Measurements from ENCODE around the gene ADARB2.

Gene ADARB2

DNA sequence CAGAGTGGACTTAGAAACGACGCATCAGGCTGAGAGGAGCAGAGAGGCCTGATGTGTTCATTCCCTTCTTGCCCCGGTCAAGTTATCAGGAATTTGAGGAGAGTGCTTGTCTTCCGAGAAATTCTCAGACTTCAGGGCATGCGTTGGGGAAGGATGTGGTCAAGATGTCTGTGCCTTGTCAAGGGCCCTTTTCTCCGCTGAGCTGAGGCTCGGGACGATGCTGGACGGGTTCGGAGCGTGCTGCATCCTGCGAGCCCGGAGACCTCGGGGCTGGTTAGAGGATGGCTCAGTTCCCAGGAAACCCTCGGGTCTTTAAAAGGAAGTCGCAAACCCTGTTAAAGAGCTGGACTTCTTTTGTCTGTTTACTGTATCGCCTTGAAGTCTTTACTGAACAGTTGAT lies 325.4 kb downstream of the ADARB2 start:
- H3K27me3 ChIP-seq (ENCODE audit: insufficient read depth, low read depth) = no peaks in the 10 kb centered on the region
- no peaks in the 10 kb centered on the region for H4K20me1 ChIP-seq (ENCODE audit: insufficient read depth)
- TF ChIP-seq, protein P1, sequence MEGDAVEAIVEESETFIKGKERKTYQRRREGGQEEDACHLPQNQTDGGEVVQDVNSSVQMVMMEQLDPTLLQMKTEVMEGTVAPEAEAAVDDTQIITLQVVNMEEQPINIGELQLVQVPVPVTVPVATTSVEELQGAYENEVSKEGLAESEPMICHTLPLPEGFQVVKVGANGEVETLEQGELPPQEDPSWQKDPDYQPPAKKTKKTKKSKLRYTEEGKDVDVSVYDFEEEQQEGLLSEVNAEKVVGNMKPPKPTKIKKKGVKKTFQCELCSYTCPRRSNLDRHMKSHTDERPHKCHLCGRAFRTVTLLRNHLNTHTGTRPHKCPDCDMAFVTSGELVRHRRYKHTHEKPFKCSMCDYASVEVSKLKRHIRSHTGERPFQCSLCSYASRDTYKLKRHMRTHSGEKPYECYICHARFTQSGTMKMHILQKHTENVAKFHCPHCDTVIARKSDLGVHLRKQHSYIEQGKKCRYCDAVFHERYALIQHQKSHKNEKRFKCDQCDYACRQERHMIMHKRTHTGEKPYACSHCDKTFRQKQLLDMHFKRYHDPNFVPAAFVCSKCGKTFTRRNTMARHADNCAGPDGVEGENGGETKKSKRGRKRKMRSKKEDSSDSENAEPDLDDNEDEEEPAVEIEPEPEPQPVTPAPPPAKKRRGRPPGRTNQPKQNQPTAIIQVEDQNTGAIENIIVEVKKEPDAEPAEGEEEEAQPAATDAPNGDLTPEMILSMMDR (conservative IDR thresholded peaks at IDR 0.05; ENCODE audit: low read depth, low read length) = no peak
- H3K27ac ChIP-seq = no peak overlapping the region
- H3K79me2 ChIP-seq (ENCODE audit: insufficient read depth, low read depth) = no peaks in the 10 kb centered on the region
- no peak overlapping the region for H2AFZ ChIP-seq (ENCODE audit: low read depth)
- no peaks in the 10 kb centered on the region for H3K36me3 ChIP-seq (ENCODE audit: insufficient read depth)
- no peak overlapping the region for H3K4me2 ChIP-seq
- H3K4me3 ChIP-seq (IDR thresholded peaks at IDR 0.05; ENCODE audit: insufficient read depth, low read depth, low read length) = no peak overlapping the region
- no peak overlapping the region for H3K9ac ChIP-seq
- no peaks in the 10 kb centered on the region for H3K4me1 ChIP-seq (ENCODE audit: low read depth, poor library complexity, severe bottlenecking)

- TF ChIP-seq, protein P1 (conservative IDR thresholded peaks at IDR 0.05; ENCODE audit: low read depth, low read length) = no peak
- H3K9ac ChIP-seq = no peak overlapping the region
- no peaks in the 10 kb centered on the region for H3K4me1 ChIP-seq (ENCODE audit: low read depth, poor library complexity, severe bottlenecking)
- no peaks in the 10 kb centered on the region for H3K79me2 ChIP-seq (ENCODE audit: insufficient read depth, low read depth)
- H3K36me3 ChIP-seq (ENCODE audit: insufficient read depth) = no peaks in the 10 kb centered on the region
- H3K4me3 ChIP-seq (IDR thresholded peaks at IDR 0.05; ENCODE audit: insufficient read depth, low read depth, low read length) = no peak overlapping the region
- no peak overlapping the region for H2AFZ ChIP-seq (ENCODE audit: low read depth)
- H3K27ac ChIP-seq = no peak overlapping the region
- H4K20me1 ChIP-seq (ENCODE audit: insufficient read depth) = no peaks in the 10 kb centered on the region
- no peaks in the 10 kb centered on the region for H3K27me3 ChIP-seq (ENCODE audit: insufficient read depth, low read depth)
- no peak overlapping the region for H3K4me2 ChIP-seq
Measured at GRCh38 chr10:1411451-1411850, 325.9 kb downstream of the ADARB2 start.

DNA sequence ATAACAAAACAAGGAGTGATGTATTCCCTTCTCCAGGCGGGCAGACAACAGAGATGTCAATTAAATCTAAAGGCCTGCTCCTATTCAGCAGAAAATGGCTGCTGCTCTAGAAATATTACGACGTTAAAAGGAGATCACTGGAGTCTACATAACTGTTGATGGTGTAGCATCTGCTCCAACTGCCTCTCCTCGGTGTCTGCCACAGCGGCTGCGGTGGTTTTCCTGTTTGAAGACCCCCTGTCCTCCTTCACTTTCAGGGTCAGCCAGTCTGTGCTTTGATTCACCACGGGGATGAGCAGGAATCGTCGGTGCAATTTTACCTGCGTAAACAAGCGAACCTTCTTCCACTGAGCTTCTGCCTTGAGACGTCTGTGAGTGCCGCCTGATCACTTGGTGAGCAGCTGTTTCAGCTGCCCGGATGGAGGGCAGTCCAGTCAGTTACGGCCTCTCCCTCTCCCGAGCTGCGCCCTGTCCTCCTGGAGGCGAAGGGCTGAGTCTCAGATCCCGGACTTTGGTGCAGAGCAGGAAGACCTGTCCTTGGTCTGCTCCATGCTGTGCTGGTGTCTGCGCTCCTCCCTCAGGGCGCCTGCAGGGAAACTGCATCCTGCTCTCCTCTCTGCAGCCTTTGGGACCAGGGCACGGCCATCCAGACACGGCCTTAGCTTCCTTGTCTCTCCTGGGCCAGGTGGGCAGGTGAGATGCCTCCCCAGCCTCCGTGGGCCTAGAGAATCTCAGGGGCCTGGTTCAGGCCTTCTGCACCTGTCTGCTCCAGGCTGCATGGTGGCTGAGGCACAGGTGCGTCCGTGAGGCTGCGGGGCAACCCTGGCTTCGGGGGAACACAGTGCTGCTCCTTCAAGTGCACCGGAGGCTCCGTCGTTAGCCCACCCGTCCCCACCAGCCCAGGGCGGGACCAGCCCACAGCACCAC lies 326.6 kb downstream of the ADARB2 start:
- no peaks in the 10 kb centered on the region for H3K36me3 ChIP-seq (ENCODE audit: insufficient read depth)
- H3K4me1 ChIP-seq (ENCODE audit: low read depth, poor library complexity, severe bottlenecking) = no peaks in the 10 kb centered on the region
- no peaks in the 10 kb centered on the region for H4K20me1 ChIP-seq (ENCODE audit: insufficient read depth)
- TF ChIP-seq, protein P1 (conservative IDR thresholded peaks at IDR 0.05; ENCODE audit: low read depth, low read length) = no peak
- no peak overlapping the region for H3K9ac ChIP-seq
- no peak overlapping the region for H3K4me3 ChIP-seq (IDR thresholded peaks at IDR 0.05; ENCODE audit: insufficient read depth, low read depth, low read length)
- no peaks in the 10 kb centered on the region for H3K27me3 ChIP-seq (ENCODE audit: insufficient read depth, low read depth)
- H2AFZ ChIP-seq (ENCODE audit: low read depth) = no peak overlapping the region
- no peak overlapping the region for H3K4me2 ChIP-seq
- H3K27ac ChIP-seq = no peak overlapping the region
- no peaks in the 10 kb centered on the region for H3K79me2 ChIP-seq (ENCODE audit: insufficient read depth, low read depth)

DNA sequence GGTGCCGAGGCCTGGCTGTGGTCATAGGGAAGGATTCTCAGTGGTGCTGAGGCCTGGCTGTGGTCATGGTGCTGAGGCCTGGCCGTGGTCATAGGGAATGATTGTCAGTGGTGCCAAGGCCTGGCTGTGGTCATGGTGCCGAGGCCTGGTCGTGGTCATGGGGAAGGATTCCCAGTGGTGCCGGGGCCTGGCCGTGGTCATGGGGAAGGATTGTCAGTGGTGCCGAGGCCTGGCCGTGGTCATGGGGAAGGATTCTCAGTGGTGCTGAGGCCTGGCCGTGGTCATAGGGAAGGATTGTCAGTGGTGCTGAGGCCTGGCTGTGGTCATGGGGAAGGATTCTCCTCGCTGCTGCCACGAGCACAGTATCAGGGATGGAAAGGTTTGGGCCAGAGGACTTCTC lies 327.3 kb downstream of the ADARB2 start:
- TF ChIP-seq, protein P1 (conservative IDR thresholded peaks at IDR 0.05; ENCODE audit: low read depth, low read length) = no peak

More for the DNA sequence above, 327.3 kb downstream of the ADARB2 start:
- H3K4me2 ChIP-seq = no peak overlapping the region
- H3K79me2 ChIP-seq (ENCODE audit: insufficient read depth, low read depth) = no peaks in the 10 kb centered on the region
- H2AFZ ChIP-seq (ENCODE audit: low read depth) = no peak overlapping the region
- no peaks in the 10 kb centered on the region for H3K36me3 ChIP-seq (ENCODE audit: insufficient read depth)
- no peaks in the 10 kb centered on the region for H4K20me1 ChIP-seq (ENCODE audit: insufficient read depth)
- H3K27me3 ChIP-seq (ENCODE audit: insufficient read depth, low read depth) = no peaks in the 10 kb centered on the region
- H3K27ac ChIP-seq = no peak overlapping the region
- no peak overlapping the region for H3K9ac ChIP-seq
- H3K4me3 ChIP-seq (IDR thresholded peaks at IDR 0.05; ENCODE audit: insufficient read depth, low read depth, low read length) = no peak overlapping the region
- no peaks in the 10 kb centered on the region for H3K4me1 ChIP-seq (ENCODE audit: low read depth, poor library complexity, severe bottlenecking)
